Neural progenitor cell (in vitro differentiated cells): ENCODE results near the gene AFF1. TPM values are rescaled to one million over a fixed set of nuclear protein-coding genes. Genes with fewer than 3 reads are reported as not detected.
A peak's percentile ranks its signal among the peaks of the same experiment; 100 is the strongest.

Source experiments
- DNase-seq: peaks from one replicate; pipeline ENCODE4 v3.0.0-alpha.2; 2016; ENCODE audit warnings: low spot score
- H2AFZ ChIP-seq: fragments of 200-600 bp; sonication (generic); replicated peaks from 2 replicates; pipeline ENCODE4 v1.6.1; 2016; ENCODE audit warnings: antibody characterized with exemption
- H3F3A ChIP-seq: fragments of 200-600 bp; sonication (generic); 2 replicates; pipeline ENCODE4 v1.6.1; 2016; ENCODE audit warnings: antibody characterized with exemption, low read depth
- H3K27ac ChIP-seq: fragments of 200-600 bp; sonication (generic); 2 replicates; pipeline ENCODE4 v1.5.1; 2016; ENCODE audit warnings: mild to moderate bottlenecking
- H3K27me3 ChIP-seq: fragments of 200-600 bp; sonication (generic); 2 replicates; pipeline ENCODE4 v1.6.1; 2016; ENCODE audit warnings: mild to moderate bottlenecking, moderate library complexity
- H3K36me3 ChIP-seq: fragments of 200-600 bp; sonication (generic); 2 replicates; pipeline ENCODE4 v1.5.1; 2016
- H3K4me1 ChIP-seq: fragments of 200-600 bp; sonication (generic); 2 replicates; pipeline ENCODE4 v1.6.1; 2016; ENCODE audit warnings: mixed run types
- H3K4me2 ChIP-seq: fragments of 200-600 bp; sonication (generic); 2 replicates; pipeline ENCODE4 v1.6.1; 2016
- H3K4me3 ChIP-seq: fragments of 200-600 bp; sonication (generic); 2 replicates; pipeline ENCODE4 v1.5.1; 2016
- H3K79me2 ChIP-seq: fragments of 200-600 bp; sonication (generic); 2 replicates; pipeline ENCODE4 v1.6.1; 2016; ENCODE audit warnings: low read depth
- H3K9ac ChIP-seq: fragments of 200-600 bp; sonication (generic); 2 replicates; pipeline ENCODE4 v1.6.1; 2016
- H3K9me3 ChIP-seq: fragments of 200-600 bp; sonication (generic); 2 replicates; pipeline ENCODE4 v1.5.1; 2016; ENCODE audit warnings: low read depth
- H4K20me1 ChIP-seq: fragments of 200-600 bp; sonication (generic); 2 replicates; pipeline ENCODE4 v1.6.1; 2016; ENCODE audit warnings: low read depth
- H3K27ac Mint-ChIP-seq: 3 replicates; pipeline ENCODE4 v1.8.0; 2021; ENCODE audit warnings: mixed read lengths
- H3K27me3 Mint-ChIP-seq: 2 replicates; pipeline ENCODE4 v1.8.0; 2022; ENCODE audit warnings: low read depth, mild to moderate bottlenecking, inconsistent platforms, moderate library complexity, mixed read lengths; ENCODE audit not compliant: insufficient read depth
- H3K36me3 Mint-ChIP-seq: 3 replicates; pipeline ENCODE4 v1.8.0; 2021; ENCODE audit warnings: mixed read lengths
- H3K4me1 Mint-ChIP-seq: 3 replicates; pipeline ENCODE4 v1.8.0; 2021; ENCODE audit warnings: mixed read lengths
- H3K4me3 Mint-ChIP-seq: 3 replicates; pipeline ENCODE4 v1.8.0; 2021; ENCODE audit warnings: mild to moderate bottlenecking, moderate library complexity, mixed read lengths
- H3K9me3 Mint-ChIP-seq: 3 replicates; pipeline ENCODE4 v1.8.0; 2020; ENCODE audit warnings: mixed read lengths
- EZH2 ChIP-seq: fragments of 200-600 bp; sonication (generic); IDR thresholded peaks from 2 replicates; pipeline ENCODE4 v1.6.1; 2017; ENCODE audit warnings: antibody characterized with exemption, mild to moderate bottlenecking, moderate library complexity
- EZH2phosphoT487 ChIP-seq: fragments of 200-600 bp; sonication (generic); IDR thresholded peaks from 2 replicates; pipeline ENCODE4 v1.6.1; 2017; ENCODE audit warnings: antibody characterized with exemption
- total RNA-seq: library from RNA; depleted of rRNA; stranded (reverse); fragments of >200 nt; gene quantifications from 2 replicates; pipeline ENCODE4 v1.2.3, GENCODE V29; 2015; ENCODE audit warnings: low replicate concordance
- TF ChIP-seq, protein P1 (sequence below): fragments of 200-600 bp; sonication (generic); IDR thresholded peaks from 2 replicates; pipeline ENCODE4 v1.5.1; 2017; ENCODE audit warnings: antibody characterized with exemption, mild to moderate bottlenecking

Gene AFF1
- total RNA-seq, 1 donor from 2014 or later, result 29.0 TPM

DNA sequence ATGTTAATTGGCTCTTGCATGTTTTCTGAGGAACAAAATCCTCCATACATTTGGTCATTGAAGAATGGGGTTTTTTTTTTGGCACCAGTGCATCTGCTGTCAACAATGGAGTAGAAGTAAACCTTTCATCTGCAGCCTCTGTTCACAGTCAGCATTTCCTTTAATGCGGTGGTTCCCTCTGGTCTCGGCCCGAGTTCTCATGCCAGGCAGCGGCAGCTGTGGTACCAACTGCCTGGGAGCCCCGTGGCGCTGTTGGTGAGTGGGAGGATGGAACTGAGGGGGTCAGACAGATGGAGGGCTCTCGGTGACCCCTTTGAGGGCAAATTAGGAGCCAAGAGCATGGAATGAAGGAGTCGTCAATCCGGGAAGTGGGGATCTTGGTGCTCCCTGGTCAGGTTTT, 114.7 kb downstream of the AFF1 start:
- peaks cover 52% of the 10 kb centered on the region for H3K4me1 ChIP-seq
- H4K20me1 ChIP-seq, result peaks cover 21% of the 10 kb centered on the region
- no peak overlapping the region for H3K9ac ChIP-seq
- Mint-ChIP-seq H3K36me3 (peaks cover 43% of the 10 kb centered on the region), H3K9me3 (peaks cover 10% of the 10 kb centered on the region), H3K4me3 (no peak overlapping the region), H3K4me1 (peaks cover 20% of the 10 kb centered on the region), H3K27ac (no peak overlapping the region), H3K27me3 (peaks cover 7% of the 10 kb centered on the region)
- TF ChIP-seq, protein P1, sequence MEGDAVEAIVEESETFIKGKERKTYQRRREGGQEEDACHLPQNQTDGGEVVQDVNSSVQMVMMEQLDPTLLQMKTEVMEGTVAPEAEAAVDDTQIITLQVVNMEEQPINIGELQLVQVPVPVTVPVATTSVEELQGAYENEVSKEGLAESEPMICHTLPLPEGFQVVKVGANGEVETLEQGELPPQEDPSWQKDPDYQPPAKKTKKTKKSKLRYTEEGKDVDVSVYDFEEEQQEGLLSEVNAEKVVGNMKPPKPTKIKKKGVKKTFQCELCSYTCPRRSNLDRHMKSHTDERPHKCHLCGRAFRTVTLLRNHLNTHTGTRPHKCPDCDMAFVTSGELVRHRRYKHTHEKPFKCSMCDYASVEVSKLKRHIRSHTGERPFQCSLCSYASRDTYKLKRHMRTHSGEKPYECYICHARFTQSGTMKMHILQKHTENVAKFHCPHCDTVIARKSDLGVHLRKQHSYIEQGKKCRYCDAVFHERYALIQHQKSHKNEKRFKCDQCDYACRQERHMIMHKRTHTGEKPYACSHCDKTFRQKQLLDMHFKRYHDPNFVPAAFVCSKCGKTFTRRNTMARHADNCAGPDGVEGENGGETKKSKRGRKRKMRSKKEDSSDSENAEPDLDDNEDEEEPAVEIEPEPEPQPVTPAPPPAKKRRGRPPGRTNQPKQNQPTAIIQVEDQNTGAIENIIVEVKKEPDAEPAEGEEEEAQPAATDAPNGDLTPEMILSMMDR, result no peak
- TF ChIP-seq EZH2 (no peak), EZH2phosphoT487 (no peak)
- H3K27ac ChIP-seq, result peak overlapping the region; percentile 26
- H3K4me3 ChIP-seq, result no peak overlapping the region
- DNase-seq, result no peak
- peak overlapping the region; percentile 28 for H3K4me2 ChIP-seq
- H3F3A ChIP-seq, result peaks cover 9% of the 10 kb centered on the region
- H3K27me3 ChIP-seq, result no peaks in the 10 kb centered on the region
- H3K9me3 ChIP-seq, result no peaks in the 10 kb centered on the region
- H2AFZ ChIP-seq, result no peak overlapping the region
- H3K36me3 ChIP-seq, result peaks cover 5% of the 10 kb centered on the region
- H3K79me2 ChIP-seq, result peaks cover 96% of the 10 kb centered on the region

DNA sequence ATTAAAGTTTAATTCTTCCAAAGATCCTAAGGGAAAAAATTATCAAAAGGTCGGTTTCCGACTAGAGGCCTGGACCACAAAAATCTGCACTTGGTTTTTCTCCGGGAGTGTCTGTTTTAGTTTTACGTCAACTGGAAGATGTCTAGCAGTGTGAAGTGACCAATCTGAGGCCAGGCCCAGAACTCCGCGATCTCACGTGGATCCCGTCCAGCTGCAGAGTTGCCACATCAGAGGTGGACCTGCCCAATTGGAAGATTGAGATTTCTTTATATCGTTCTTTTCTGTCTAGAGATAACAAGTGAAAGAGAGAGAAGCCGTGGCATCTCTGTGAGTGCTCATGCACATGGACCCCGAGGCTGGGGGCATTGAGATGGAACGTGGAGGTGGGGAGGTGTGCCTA, 115.8 kb downstream of the AFF1 start:
- Histone ChIP-seq H3K36me3 (peaks cover 5% of the 10 kb centered on the region), H3K27me3 (no peaks in the 10 kb centered on the region), H3K4me3 (no peak overlapping the region), H3K79me2 (peaks cover 96% of the 10 kb centered on the region), H3K4me2 (no peak overlapping the region), H3F3A (peaks cover 15% of the 10 kb centered on the region), H2AFZ (no peak overlapping the region), H3K9ac (no peak overlapping the region), H3K9me3 (no peaks in the 10 kb centered on the region), H4K20me1 (peaks cover 21% of the 10 kb centered on the region), H3K27ac (no peak overlapping the region), H3K4me1 (peaks cover 52% of the 10 kb centered on the region)
- H3K4me1 Mint-ChIP-seq, result peaks cover 30% of the 10 kb centered on the region
- TF ChIP-seq, protein P1, result no peak
- TF ChIP-seq EZH2 (no peak), EZH2phosphoT487 (no peak)
- H3K27ac Mint-ChIP-seq, result no peak overlapping the region
- H3K4me3 Mint-ChIP-seq, result no peak overlapping the region
- peaks cover 45% of the 10 kb centered on the region for H3K36me3 Mint-ChIP-seq
- H3K27me3 Mint-ChIP-seq, result peaks cover 7% of the 10 kb centered on the region
- peaks cover 10% of the 10 kb centered on the region for H3K9me3 Mint-ChIP-seq
- DNase-seq, result no peak

DNA sequence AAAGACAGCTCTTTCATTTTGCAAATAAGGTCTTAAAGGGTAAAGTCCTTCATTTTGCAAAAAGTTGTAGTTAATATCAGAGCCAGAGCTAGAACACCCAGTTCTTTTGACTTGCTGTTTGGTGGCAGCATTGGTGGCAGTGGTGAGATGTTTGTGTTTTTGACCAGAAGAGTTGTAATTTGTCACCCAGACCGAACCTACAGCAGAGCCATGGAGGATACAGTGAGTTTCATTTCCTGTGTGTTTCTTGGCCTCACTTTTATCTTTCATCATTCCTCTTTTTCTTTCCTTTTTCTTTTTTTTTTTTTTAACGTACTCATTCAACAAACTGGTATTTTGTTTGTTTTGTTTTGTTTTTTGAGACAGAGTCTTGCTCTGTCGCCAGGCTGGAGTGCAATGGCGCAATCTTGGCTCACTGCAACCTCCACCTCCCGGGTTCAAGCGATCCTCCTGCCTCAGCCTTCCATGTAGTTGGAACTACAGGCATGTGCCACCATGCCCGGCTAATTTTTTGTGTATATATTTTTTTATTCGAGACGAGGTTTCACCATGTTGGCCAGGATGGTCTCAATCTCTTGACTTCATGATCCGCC, 116.4 kb downstream of the AFF1 start:
- peaks cover 36% of the 10 kb centered on the region for H3K4me1 Mint-ChIP-seq
- no peaks in the 10 kb centered on the region for H3K27me3 ChIP-seq

More for the DNA sequence above, 116.4 kb downstream of the AFF1 start:
- Histone ChIP-seq H2AFZ (no peak overlapping the region), H3K9me3 (no peaks in the 10 kb centered on the region), H4K20me1 (peaks cover 26% of the 10 kb centered on the region), H3K27ac (no peak overlapping the region), H3K9ac (no peak overlapping the region), H3K79me2 (peaks cover 96% of the 10 kb centered on the region), H3K4me3 (no peak overlapping the region), H3K36me3 (peaks cover 5% of the 10 kb centered on the region), H3F3A (peaks cover 15% of the 10 kb centered on the region), H3K4me2 (no peak overlapping the region), H3K4me1 (peaks cover 52% of the 10 kb centered on the region)
- TF ChIP-seq, protein P1, result no peak
- TF ChIP-seq EZH2, result no peak
- TF ChIP-seq EZH2phosphoT487, result no peak
- H3K9me3 Mint-ChIP-seq, result peaks cover 10% of the 10 kb centered on the region
- peaks cover 45% of the 10 kb centered on the region for H3K36me3 Mint-ChIP-seq
- no peak overlapping the region for H3K27ac Mint-ChIP-seq
- H3K27me3 Mint-ChIP-seq, result peaks cover 7% of the 10 kb centered on the region
- H3K4me3 Mint-ChIP-seq, result no peak overlapping the region
- DNase-seq, result no peak
